Right atrium auricular region (tissue), 2 donors: Measurements from ENCODE around the gene PGP. TPM values are rescaled to one million over a fixed set of nuclear protein-coding genes. Genes with fewer than 3 reads are reported as not detected.

ENCODE experiments used
- DNase-seq: peaks from one replicate; pipeline ENCODE4 v3.0.0-alpha.2; 2019; ENCODE audit warnings: low spot score
- H3K27ac ChIP-seq, 2 donors: fragments of 200-600 bp; sonication (generic); 1 replicate in 1 of 2; 2 replicates in 1 of 2; pipeline ENCODE4 v1.5.1; 2016 to 2019
- H3K27me3 ChIP-seq, 2 donors: fragments of 200-600 bp; sonication (generic); one replicate each; pipeline versions ENCODE4 v1.5.1 to v1.6.0; 2017 to 2019
- H3K36me3 ChIP-seq: fragments of 200-600 bp; sonication (generic); one replicate; pipeline ENCODE4 v1.5.1; 2016
- H3K4me1 ChIP-seq, 2 donors: fragments of 200-600 bp; sonication (generic); one replicate each; pipeline versions ENCODE4 v1.5.1 to v1.6.0; 2017 to 2019
- H3K4me3 ChIP-seq, 2 donors: fragments of 200-600 bp; sonication (generic); 1 replicate in 1 of 2; 2 replicates in 1 of 2; pipeline ENCODE4 v1.5.1; 2017 to 2019; ENCODE audit warnings: mild to moderate bottlenecking in 1 of 2, moderate library complexity in 1 of 2
- H3K9me3 ChIP-seq, 2 donors: fragments of 200-600 bp; sonication (generic); one replicate each; pipeline ENCODE4 v1.5.1; 2019
- total RNA-seq, 2 donors: library from RNA; depleted of rRNA; stranded (reverse); fragments of >200 nt; gene quantifications; one replicate each; pipeline ENCODE4 v1.1.0, GENCODE V29; 2016
- TF ChIP-seq, protein P1 (sequence below), 2 donors: fragments of 200-600 bp; sonication (generic); IDR thresholded peaks; one replicate each; pipeline ENCODE4 v1.5.1; 2019; ENCODE audit warnings: antibody characterized with exemption in 2 of 2

Gene PGP
- total RNA-seq, 2 donors from 2014 or later, result 15.5 to 17.7 TPM

DNA sequence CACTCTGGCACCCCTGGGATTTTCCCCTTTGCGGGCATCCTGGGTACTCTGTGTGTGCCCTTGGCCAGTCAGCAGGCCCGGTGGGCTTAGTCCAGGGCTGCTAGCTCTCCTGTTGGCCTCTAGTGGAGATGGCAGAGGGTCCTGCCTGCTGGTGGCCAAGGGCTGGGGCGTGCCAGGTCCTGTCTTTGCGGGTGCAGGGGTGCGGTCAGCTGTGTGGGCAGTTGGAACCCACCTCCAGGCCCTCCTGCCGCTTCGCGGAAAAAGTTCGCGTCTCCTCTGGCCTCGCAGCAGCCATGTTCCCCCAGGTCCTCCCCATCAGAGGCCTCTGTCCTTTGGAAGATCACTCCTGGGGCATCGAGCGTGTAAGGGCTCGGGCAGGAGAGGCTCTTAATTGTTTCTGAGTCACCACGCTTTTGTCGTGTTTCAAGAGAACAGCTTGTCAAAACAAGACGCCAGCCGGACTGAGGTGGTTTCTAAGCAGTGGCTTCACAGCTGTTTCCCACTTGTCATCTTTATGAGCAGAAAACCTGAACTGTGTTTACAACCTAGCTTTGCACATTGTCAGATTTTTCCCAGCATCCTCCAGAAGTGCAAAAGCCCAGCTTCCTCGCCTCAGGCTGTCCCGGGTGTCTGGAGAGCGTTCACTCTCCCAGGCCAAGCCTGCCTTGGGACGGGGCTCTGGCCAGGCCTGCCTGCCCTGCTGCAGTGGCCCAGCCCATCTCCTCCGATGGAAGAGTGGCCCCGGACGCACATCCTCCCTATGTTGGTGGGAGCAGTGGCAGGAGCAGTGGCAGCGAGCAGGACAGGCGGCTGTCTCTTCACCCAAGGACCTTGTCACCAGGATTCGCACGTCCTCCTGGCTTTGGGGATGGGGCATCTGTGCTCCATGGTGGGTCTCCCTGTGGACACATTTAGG is 16.6 kb upstream of the PGP start:
- Histone ChIP-seq H3K36me3 (peaks cover 77% of the 10 kb centered on the region), H3K9me3 (no peaks in the 10 kb centered on the region), H3K27me3 (no peaks in the 10 kb centered on the region), H3K4me1 (peaks cover 0 to 7% of the 10 kb centered on the region in 2 donors), H3K4me3 (no peak overlapping the region), H3K27ac (no peak overlapping the region)
- TF ChIP-seq, protein P1, sequence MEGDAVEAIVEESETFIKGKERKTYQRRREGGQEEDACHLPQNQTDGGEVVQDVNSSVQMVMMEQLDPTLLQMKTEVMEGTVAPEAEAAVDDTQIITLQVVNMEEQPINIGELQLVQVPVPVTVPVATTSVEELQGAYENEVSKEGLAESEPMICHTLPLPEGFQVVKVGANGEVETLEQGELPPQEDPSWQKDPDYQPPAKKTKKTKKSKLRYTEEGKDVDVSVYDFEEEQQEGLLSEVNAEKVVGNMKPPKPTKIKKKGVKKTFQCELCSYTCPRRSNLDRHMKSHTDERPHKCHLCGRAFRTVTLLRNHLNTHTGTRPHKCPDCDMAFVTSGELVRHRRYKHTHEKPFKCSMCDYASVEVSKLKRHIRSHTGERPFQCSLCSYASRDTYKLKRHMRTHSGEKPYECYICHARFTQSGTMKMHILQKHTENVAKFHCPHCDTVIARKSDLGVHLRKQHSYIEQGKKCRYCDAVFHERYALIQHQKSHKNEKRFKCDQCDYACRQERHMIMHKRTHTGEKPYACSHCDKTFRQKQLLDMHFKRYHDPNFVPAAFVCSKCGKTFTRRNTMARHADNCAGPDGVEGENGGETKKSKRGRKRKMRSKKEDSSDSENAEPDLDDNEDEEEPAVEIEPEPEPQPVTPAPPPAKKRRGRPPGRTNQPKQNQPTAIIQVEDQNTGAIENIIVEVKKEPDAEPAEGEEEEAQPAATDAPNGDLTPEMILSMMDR (IDR thresholded peaks at IDR 0.05), result no peak
- no peak for DNase-seq

DNA sequence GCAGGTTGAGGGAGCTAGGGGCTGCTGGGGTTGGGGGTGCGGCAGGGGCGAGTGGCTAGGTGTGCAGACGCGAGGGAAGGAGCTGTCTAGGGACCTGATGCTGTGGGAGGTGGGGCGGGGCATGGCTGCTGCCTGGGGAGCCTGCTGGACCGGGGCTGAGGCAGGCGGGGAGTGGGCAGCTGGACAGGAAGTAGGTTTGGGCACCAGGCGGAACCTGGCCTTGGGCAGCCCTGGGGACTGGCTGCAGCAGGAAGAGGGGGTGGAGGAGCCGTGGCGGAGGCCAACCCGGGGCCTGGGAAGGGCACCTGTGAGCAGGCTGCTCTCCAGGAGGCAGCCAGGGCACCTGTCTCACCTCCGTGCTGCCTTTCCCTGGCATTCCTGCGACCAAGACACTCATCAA is 15.7 kb upstream of the PGP start:
- peaks cover 72% of the 10 kb centered on the region for H3K36me3 ChIP-seq
- H3K4me1 ChIP-seq, result peaks cover 0 to 6% of the 10 kb centered on the region in 2 donors
- no peak overlapping the region for H3K27ac ChIP-seq
- no peaks in the 10 kb centered on the region for H3K27me3 ChIP-seq
- DNase-seq, result no peak
- H3K4me3 ChIP-seq, result no peak overlapping the region
- no peaks in the 10 kb centered on the region for H3K9me3 ChIP-seq
- TF ChIP-seq, protein P1 (IDR thresholded peaks at IDR 0.05), result no peak

GRCh38 chr16:2229632-2230250 is 15.1 kb upstream of the PGP start:
- Histone ChIP-seq H3K4me3 (no peak overlapping the region), H3K27me3 (no peaks in the 10 kb centered on the region), H3K36me3 (peaks cover 66% of the 10 kb centered on the region), H3K27ac (no peak overlapping the region), H3K9me3 (no peaks in the 10 kb centered on the region), H3K4me1 (peaks cover 0 to 12% of the 10 kb centered on the region in 2 donors)
- TF ChIP-seq, protein P1 (IDR thresholded peaks at IDR 0.05), result no peak
- no peak for DNase-seq

DNA sequence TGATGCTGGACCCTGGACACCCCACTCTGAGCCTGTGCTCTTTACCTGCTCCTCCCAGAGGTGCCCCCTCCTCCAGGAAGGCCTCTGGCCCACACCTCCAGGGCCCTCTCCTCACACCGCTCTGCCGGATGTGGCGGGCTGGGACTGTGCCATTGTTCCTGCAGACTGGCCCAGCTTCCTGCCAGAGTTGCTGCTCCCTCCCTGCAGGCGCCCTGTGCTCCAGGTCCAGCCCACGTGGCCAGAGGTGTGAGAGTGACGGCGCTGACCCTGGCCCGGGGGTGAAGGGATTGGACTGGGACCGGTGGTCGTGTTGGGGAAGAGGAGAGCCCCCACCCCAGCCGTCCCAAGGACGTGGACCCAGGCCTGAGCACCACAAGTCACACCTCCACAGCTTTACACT is 14.5 kb upstream of the PGP start:
- Histone ChIP-seq H3K9me3 (no peaks in the 10 kb centered on the region), H3K27ac (no peak overlapping the region), H3K4me3 (no peak overlapping the region), H3K4me1 (peaks cover 0 to 18% of the 10 kb centered on the region in 2 donors), H3K27me3 (no peaks in the 10 kb centered on the region), H3K36me3 (peaks cover 59% of the 10 kb centered on the region)
- TF ChIP-seq, protein P1 (IDR thresholded peaks at IDR 0.05), result no peak
- DNase-seq, result no peak

GRCh38 chr16:2228161-2228824 is 13.7 kb upstream of the PGP start:
- Histone ChIP-seq H3K4me1 (peaks cover 0 to 20% of the 10 kb centered on the region in 2 donors), H3K27me3 (no peaks in the 10 kb centered on the region), H3K9me3 (no peaks in the 10 kb centered on the region), H3K27ac (no peak overlapping the region), H3K36me3 (peaks cover 51% of the 10 kb centered on the region), H3K4me3 (no peak overlapping the region)
- TF ChIP-seq, protein P1 (IDR thresholded peaks at IDR 0.05), result no peak
- DNase-seq, result no peak
